ENCODE measurements around the gene OR5A1. TPM values are rescaled to one million over a fixed set of nuclear protein-coding genes. Genes with fewer than 3 reads are reported as not detected.

Gene OR5A1
- total RNA-seq, 1 donor from 2014 or later, result not detected

DNA sequence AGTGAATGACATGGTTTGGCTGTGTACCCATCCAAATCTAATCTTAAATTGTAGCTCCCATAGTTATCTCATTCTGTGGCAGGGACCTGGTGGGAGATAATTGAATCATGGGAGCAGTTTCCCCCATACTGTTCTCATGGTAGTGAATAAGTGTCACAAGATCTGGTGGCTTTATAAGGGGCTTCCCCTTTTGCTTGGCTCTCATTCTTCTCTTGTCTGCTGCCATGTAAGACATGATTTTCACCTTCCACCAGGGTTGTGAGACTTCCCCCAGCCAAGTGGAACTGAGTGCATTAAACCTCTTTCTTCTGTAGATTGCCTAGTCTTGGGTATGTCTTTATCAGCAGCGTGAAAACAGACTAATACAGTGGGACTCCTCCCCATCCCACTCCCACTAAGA lies 21.2 kb upstream of the OR5A1 start:
- TF ChIP-seq, protein P1, sequence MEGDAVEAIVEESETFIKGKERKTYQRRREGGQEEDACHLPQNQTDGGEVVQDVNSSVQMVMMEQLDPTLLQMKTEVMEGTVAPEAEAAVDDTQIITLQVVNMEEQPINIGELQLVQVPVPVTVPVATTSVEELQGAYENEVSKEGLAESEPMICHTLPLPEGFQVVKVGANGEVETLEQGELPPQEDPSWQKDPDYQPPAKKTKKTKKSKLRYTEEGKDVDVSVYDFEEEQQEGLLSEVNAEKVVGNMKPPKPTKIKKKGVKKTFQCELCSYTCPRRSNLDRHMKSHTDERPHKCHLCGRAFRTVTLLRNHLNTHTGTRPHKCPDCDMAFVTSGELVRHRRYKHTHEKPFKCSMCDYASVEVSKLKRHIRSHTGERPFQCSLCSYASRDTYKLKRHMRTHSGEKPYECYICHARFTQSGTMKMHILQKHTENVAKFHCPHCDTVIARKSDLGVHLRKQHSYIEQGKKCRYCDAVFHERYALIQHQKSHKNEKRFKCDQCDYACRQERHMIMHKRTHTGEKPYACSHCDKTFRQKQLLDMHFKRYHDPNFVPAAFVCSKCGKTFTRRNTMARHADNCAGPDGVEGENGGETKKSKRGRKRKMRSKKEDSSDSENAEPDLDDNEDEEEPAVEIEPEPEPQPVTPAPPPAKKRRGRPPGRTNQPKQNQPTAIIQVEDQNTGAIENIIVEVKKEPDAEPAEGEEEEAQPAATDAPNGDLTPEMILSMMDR (IDR thresholded peaks at IDR 0.05), result no peak

DNA sequence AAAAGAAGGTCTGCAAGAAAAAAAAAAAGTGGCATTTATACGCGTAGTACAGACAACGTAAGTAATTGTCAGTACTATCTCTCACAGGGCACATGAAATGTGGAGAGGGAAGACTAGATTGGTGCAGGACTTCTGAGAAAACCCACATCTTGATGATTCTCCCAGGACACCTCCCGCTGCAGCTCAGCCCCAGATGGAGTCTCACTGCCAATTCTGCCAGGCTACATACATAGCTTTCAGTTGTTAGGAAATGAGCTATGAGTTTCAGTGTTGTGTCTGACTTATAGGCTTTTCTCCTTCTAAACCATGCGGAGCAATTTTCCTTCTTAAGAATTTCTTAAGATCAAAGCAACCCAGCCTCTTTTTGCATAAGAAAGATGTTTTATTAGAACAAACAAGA lies 19.7 kb upstream of the OR5A1 start:
- H3K4me1 ChIP-seq, result no peaks in the 10 kb centered on the region
- H3K27ac ChIP-seq, result no peak overlapping the region
- TF ChIP-seq, protein P1 (IDR thresholded peaks at IDR 0.05), result no peak
- no peak overlapping the region for H3K4me3 ChIP-seq
- H3K9me3 ChIP-seq, result no peaks in the 10 kb centered on the region
- intact Hi-C loops (cut with DNase I), result no loop called here
- no peak for DNase-seq (ENCODE audit: low spot score in 2 of 2)
- H3K27me3 ChIP-seq, result no peaks in the 10 kb centered on the region
- H3K36me3 ChIP-seq, result no peaks in the 10 kb centered on the region

More for the DNA sequence above, 21.2 kb upstream of the OR5A1 start:
- intact Hi-C loops (cut with DNase I), result no loop called here
- Histone ChIP-seq H3K4me1 (no peaks in the 10 kb centered on the region), H3K4me3 (no peak overlapping the region), H3K27ac (no peak overlapping the region), H3K36me3 (no peaks in the 10 kb centered on the region), H3K27me3 (no peaks in the 10 kb centered on the region), H3K9me3 (no peaks in the 10 kb centered on the region)
- DNase-seq (ENCODE audit: low spot score in 2 of 2), result no peak

GRCh38 chr11:59417023-59417422 lies 19.2 kb upstream of the OR5A1 start:
- H3K4me1 ChIP-seq, result no peaks in the 10 kb centered on the region
- H3K9me3 ChIP-seq, result no peaks in the 10 kb centered on the region
- H3K27me3 ChIP-seq, result no peaks in the 10 kb centered on the region
- no peak overlapping the region for H3K27ac ChIP-seq
- H3K4me3 ChIP-seq, result no peak overlapping the region
- intact Hi-C loops (cut with DNase I), result no loop called here
- no peak for DNase-seq (ENCODE audit: low spot score in 2 of 2)
- TF ChIP-seq, protein P1 (IDR thresholded peaks at IDR 0.05), result no peak
- H3K36me3 ChIP-seq, result no peaks in the 10 kb centered on the region

GRCh38 chr11:59418156-59418555 lies 18.1 kb upstream of the OR5A1 start:
- Histone ChIP-seq H3K27ac (no peak overlapping the region), H3K27me3 (no peaks in the 10 kb centered on the region), H3K9me3 (no peaks in the 10 kb centered on the region), H3K4me1 (no peaks in the 10 kb centered on the region), H3K4me3 (no peak overlapping the region), H3K36me3 (no peaks in the 10 kb centered on the region)
- no peak for DNase-seq (ENCODE audit: low spot score in 2 of 2)
- TF ChIP-seq, protein P1 (IDR thresholded peaks at IDR 0.05), result no peak
- intact Hi-C loops (cut with DNase I), result no loop called here

- intact Hi-C loops (cut with DNase I), result no loop called here
- Histone ChIP-seq H3K4me3 (no peak overlapping the region), H3K36me3 (no peaks in the 10 kb centered on the region), H3K4me1 (no peaks in the 10 kb centered on the region), H3K27me3 (no peaks in the 10 kb centered on the region), H3K27ac (no peak overlapping the region), H3K9me3 (no peaks in the 10 kb centered on the region)
- DNase-seq (ENCODE audit: low spot score in 2 of 2), result no peak
- TF ChIP-seq, protein P1 (IDR thresholded peaks at IDR 0.05), result no peak
These were observed 12.4 kb upstream of the OR5A1 start for GRCh38 chr11:59423835-59424234.

DNA sequence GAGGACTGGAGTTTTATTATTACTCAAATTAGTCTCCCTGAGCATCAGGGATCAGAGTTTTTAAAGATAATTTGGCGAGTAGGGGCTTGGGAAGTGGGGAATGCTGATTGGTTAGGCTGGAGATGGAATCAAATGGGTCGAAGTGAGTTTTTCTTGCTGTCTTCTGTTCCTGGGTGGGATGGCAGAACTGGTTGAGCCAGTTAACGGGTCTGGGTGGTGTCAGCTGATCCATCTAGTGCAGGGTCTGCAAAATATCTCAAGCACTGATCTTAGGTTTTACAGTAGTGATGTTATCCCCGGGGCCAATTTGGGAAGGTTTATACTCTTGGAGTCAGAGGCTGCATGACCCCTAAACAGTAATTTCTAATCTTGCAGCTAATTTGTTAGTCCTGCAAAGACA lies 11.1 kb upstream of the OR5A1 start:
- TF ChIP-seq, protein P1 (IDR thresholded peaks at IDR 0.05), result no peak
- no peaks in the 10 kb centered on the region for H3K4me1 ChIP-seq
- DNase-seq (ENCODE audit: low spot score in 2 of 2), result no peak
- H3K36me3 ChIP-seq, result no peaks in the 10 kb centered on the region
- H3K4me3 ChIP-seq, result no peak overlapping the region
- H3K27ac ChIP-seq, result no peak overlapping the region
- intact Hi-C loops (cut with DNase I), result no loop called here
- no peaks in the 10 kb centered on the region for H3K9me3 ChIP-seq
- no peaks in the 10 kb centered on the region for H3K27me3 ChIP-seq

Measured in ascending aorta (tissue), 2 donors.